GM20000 (cell line): ENCODE results near the gene RGS6.

Source experiments
- DNase-seq: peaks from one replicate; pipeline ENCODE4 v3.0.0; 2012; ENCODE audit warnings: low spot score
- TF ChIP-seq, protein P1 (sequence below): IDR thresholded peaks from 2 replicates; pipeline ENCODE4 v1.5.1; 2012; ENCODE audit warnings: mild to moderate bottlenecking, control low read depth; ENCODE audit errors: extremely low read depth, missing control alignments

RGS6 gene

DNA sequence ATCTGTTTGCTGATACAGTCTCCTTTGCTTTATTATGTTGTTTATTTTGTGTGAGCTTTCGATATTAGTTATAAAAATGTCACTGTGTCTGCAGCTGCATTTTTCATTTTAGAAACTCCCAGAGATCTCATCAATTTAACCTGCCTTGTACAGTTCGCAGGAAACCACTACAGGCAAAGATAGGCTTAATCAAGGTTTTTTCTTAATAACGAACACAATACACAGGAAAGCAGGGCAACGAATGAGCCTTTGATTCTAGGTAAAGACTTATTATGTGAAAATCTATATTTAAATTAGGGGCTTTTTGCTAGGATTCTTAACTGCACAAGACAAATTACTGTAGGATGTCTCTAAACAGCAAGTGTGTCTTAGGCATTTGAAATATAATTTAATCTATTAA is 191.9 kb downstream of the RGS6 start:
- DNase-seq = no peak
- TF ChIP-seq, protein P1, sequence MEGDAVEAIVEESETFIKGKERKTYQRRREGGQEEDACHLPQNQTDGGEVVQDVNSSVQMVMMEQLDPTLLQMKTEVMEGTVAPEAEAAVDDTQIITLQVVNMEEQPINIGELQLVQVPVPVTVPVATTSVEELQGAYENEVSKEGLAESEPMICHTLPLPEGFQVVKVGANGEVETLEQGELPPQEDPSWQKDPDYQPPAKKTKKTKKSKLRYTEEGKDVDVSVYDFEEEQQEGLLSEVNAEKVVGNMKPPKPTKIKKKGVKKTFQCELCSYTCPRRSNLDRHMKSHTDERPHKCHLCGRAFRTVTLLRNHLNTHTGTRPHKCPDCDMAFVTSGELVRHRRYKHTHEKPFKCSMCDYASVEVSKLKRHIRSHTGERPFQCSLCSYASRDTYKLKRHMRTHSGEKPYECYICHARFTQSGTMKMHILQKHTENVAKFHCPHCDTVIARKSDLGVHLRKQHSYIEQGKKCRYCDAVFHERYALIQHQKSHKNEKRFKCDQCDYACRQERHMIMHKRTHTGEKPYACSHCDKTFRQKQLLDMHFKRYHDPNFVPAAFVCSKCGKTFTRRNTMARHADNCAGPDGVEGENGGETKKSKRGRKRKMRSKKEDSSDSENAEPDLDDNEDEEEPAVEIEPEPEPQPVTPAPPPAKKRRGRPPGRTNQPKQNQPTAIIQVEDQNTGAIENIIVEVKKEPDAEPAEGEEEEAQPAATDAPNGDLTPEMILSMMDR = no peak

DNA sequence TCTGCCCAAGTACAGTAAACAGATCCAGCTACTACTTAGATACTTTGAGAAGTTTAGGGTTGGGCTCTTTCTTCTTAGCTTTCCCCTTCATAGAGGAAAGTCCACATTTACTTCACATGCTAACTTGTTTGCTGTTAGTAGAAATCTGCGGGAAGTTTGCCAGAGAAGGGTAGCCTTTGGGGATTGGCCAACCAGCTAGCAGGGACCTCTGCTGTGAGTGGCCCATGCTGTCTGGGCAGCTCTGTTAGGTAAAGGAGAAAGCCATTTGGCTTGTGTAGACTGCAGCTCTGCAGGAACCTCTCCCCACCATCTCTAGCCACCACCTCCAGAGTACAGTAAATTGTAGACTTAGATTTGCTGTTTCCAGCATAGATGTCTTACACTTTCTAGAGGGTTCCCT is 193.9 kb downstream of the RGS6 start:
- TF ChIP-seq, protein P1 = no peak

DNA sequence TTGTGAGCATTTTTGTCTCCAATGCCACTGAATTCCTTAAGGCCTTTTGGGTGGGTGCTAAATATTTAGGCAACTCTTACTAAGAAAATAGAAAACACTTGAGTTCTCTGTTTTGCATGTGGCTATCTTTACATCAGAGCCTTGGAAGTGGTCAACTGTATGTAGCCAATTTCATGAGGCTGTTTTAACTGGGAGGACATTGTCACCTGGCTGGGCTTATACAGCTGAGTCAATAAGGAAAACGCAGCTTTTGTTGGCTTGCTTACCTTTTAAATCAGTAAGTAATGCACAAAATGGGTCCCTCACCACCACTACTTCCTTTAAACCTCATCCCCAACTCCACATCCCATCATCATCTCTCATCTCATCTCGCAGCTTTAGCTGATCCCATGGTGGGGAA is 194.3 kb downstream of the RGS6 start:
- DNase-seq = no peak
- TF ChIP-seq, protein P1 = no peak

More for the DNA sequence above, 193.9 kb downstream of the RGS6 start:
- DNase-seq = no peak

DNA sequence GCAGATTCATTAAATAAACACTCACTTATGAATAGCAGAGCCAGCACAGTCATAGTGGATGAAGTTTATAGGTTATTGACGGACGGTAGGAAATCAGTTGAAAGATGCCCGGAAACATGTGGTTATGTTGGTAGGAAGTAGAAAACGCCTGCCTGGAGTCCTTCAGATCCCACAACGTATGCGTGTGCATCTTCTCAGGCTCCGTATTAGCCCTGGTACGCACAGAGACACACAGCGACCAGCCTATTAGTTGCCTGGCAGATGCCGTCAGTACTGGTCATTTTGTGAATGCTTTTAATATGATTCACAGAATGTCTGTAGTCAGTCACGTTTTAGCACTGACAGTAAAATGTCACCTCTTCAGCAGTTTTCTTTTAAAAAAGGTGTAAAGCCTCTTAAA is 196.4 kb downstream of the RGS6 start:
- TF ChIP-seq, protein P1 = no peak
- DNase-seq = no peak

DNA sequence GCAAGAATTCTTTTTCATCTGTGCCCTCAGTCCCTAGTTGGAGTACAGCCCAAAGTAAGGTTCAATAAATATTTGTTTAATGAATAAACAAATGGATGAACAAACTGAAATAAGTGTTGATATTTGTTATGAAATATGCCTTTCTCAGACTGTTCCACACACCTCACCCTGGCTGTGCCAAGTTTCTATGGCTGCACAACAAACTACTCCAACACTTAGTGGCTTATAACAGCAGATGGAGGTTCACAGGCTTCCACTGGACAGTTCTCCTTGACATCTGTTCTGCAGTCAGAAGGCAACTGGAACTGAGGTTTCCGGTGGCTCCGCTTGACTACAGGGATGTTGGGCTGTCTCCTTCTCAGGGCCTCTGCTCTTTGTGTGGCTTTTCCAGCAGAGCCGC is 197.1 kb downstream of the RGS6 start:
- no peak for DNase-seq
- TF ChIP-seq, protein P1 = no peak

DNA sequence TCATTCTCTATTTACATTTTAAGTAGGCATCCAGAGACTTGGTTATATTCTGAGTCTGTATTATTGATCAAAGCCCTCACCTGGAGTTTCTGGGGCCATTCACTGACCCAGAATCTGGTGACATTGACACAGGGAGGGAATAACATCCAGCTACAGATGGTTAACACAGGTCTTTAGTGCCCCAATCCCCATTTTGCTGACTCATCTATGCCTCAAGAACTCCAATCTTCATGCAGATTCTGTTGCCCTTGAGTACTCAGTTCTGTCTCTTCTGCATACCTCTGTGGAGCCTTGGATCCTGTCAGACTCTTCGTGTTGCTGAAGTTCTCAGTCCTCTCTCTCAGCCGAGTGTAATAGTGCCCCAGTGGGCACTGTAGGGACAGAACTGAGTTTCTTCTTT is 208.9 kb downstream of the RGS6 start:
- no peak for DNase-seq
- TF ChIP-seq, protein P1 = no peak

DNA sequence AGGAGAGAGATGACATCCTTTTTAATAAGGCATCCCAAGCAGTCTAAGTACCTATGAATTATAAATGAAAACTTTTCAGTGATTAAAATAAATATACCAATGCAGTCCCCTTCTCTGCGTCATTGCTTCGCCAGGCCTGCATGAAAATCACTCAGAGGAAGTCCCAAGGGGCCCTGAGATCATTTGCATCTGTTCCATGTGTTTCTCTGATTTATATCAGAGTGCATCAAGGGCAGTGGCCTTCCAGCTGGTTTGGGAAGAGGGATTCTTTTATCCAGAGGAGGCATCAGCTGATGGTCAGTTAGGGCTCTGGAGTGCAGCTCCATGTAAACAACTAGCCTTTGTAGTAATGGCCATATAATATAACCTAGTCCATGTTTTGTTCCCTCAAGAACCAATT is 210.1 kb downstream of the RGS6 start:
- DNase-seq = no peak
- TF ChIP-seq, protein P1 = no peak

DNA sequence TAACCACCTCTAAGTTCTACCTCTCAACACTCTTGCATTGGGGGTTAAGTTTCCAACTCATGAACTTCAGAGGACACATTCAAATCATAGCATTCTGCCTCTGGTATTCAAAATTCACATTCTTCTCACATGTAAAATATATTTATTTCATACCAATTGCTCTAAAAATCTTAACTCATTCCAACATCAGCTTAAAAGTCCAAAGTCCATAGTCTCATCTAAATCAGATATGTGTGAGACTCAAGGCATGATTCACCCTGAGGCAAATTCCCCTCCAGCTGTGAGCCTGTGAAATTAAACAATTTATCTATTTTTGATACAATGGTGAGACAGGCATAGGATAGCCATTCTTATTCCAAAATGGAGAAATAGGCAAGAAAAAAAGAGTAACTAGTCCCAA is 214.0 kb downstream of the RGS6 start:
- DNase-seq = no peak
- TF ChIP-seq, protein P1 = no peak
